ENCODE results near the gene NTRK2.

Gene NTRK2

DNA sequence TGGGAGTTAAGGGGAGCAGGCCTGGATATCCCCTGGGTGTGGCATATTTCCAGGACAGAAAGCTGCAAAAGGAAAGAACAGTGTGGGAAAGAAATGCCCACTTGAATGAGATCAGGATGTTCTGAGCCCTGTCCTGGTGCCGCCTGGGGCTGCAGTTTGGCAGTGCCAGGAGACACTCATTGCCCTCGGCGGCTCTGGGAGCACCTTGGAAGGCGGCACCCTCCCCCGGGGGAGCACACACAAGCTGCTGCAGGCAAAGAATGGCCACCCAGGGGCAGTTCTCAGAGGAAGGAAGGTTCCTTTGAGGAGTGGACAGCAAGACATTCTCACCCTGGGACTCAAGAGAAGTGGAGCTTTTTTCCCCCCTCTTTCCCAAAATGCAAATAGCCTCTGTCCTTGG, 305.3 kb downstream of the NTRK2 start:
- DNase-seq (ENCODE audit: low spot score) = no peak

DNA sequence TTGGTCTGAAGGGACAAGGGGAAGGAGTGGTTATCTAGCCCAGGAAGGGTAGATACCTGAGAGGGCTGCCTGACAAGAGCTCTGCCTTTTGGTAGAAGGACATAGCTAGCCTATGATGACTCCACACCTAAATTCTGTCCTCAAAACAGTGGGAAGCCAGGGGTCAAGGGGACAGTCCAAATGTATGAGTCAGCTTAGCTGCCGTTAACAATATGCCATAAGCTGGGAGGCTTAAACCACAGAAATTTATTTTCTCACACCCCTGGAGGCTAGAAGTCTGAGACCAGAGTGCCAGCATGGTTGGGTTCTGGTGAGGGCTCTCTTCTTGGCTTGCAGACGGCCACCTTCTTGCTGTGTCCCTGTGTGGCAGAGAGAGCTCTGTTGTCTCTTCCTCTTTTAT, 306.4 kb downstream of the NTRK2 start:
- DNase-seq (ENCODE audit: low spot score) = no peak

GRCh38 chr9:84978661-84979060, 309.1 kb downstream of the NTRK2 start:
- DNase-seq (ENCODE audit: low spot score) = no peak

DNA sequence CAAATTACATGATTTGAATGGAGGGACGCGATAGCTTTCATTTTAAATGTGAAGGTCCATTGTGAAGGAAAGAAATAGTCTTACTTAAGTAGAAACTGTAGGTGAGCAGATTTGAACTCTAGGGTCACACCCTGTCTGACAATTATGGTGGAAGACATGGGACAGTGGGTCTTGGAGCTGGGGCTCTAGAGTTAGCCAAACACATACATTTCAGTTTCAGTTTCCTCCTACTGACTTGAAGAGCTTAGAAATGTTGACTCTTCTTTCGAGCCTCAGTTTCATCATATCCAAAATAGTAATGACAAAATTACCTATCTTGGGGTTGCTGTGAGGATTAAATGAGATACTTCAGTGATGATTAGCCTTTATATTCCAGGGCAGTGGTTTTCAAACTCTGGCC, 314.2 kb downstream of the NTRK2 start:
- DNase-seq (ENCODE audit: low spot score) = no peak

GRCh38 chr9:84988621-84989020, 319.1 kb downstream of the NTRK2 start:
- DNase-seq (ENCODE audit: low spot score) = no peak

GRCh38 chr9:84990416-84990815, 320.9 kb downstream of the NTRK2 start:
- no peak for DNase-seq (ENCODE audit: low spot score)

GRCh38 chr9:84990850-84991513, 321.5 kb downstream of the NTRK2 start:
- DNase-seq (ENCODE audit: low spot score) = no peak

DNA sequence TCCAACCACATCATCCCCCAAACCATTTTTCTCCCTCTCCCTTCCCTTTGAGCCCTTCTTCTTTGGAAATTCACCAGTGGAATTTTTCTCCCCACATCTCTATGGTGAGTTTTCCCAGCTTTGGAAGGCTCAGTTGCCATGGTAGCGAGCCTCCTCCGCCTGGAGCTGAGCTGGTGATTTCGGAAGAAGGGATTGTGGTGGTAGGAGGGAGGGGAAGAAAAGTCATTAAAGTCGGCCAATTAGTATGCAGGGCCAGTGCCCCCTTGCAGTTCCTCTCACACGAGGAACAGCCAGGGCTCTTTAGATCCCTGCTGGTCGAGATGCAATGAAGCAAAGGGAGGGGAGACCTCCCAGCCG, 322.0 kb downstream of the NTRK2 start:
- no peak for DNase-seq (ENCODE audit: low spot score)

DNA sequence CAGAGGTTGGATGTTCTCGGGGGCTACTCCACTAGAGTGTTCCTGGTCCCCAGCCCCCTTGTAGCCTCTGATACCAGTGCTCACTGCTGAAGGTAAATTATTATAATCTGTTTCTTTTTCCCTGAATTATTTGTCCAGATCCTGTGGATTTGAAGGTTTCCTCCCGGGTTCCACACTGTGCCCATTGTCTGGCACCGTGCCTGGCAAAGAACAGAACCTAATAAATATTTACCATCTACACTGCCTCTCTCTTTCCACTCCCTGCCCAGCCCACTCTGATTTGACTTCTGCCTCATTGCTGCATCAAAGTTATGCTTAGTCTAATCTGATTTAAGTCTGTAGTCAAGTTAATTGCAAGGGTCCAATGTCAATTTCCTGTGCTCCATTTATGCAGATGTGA, 322.9 kb downstream of the NTRK2 start:
- no peak for DNase-seq (ENCODE audit: low spot score)

- no peak for DNase-seq (ENCODE audit: low spot score)
These were observed 323.6 kb downstream of the NTRK2 start for GRCh38 chr9:84993105-84993504.

DNA sequence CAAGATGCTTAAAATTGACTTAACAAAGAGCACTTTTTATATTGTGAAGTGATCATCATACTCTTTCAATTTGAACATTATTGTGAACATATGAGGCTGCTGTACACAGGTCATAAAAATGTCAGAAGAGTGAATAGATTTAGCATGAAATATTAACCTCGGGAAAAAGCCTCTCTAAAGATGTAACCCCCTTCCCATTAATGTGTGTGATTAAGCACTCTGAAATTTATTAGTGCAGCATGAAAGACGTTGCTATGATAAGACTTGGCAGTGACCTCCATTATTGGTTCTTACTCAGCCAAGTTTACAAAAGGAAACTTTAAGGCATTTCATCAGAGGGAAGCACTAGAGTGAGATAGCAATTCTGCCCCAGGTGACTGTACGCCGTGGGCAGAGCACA, 326.5 kb downstream of the NTRK2 start:
- no peak for DNase-seq (ENCODE audit: low spot score)

GRCh38 chr9:84996716-84997115, 327.2 kb downstream of the NTRK2 start:
- no peak for DNase-seq (ENCODE audit: low spot score)

DNA sequence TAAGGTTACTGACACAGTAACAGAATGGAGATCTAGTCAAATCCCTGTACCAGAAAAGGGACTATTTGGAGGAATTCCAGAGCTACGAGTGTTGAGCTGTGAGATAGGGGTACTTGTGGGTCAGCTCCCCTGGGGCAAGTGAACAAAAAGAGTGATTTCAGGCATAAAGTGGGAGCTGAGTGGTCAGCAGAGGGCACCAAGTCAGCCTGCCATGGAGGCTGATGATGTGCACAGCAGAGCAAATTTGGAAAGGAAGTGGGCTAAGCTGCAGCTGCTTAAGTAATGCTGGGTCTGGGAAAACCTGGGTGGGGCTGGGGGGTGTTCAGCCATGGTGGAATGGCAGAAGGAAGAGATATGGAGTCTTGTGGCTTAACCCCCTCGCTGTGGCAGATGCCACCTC, 327.9 kb downstream of the NTRK2 start:
- no peak for DNase-seq (ENCODE audit: low spot score)

DNA sequence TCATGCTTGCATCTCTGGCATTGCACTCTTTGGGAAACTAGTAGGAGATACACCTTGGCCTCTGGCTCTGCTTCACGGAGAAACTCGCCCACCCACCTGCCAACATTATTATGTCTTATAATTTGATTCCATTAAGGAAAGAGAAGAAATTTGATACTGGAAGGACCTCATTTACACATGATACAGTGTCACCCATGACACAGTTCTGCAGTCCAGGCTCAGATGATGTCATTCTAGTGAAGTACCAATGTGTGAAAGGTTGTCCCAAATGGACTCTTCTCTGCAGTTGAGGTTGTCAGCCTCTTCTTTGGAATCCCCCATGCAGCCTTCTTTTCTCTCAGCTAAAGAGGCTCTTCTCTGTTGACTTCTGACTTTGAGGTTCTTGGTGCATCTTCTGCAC, 329.1 kb downstream of the NTRK2 start:
- DNase-seq (ENCODE audit: low spot score) = no peak

GRCh38 chr9:84999788-85000187, 330.3 kb downstream of the NTRK2 start:
- no peak for DNase-seq (ENCODE audit: low spot score)

DNA sequence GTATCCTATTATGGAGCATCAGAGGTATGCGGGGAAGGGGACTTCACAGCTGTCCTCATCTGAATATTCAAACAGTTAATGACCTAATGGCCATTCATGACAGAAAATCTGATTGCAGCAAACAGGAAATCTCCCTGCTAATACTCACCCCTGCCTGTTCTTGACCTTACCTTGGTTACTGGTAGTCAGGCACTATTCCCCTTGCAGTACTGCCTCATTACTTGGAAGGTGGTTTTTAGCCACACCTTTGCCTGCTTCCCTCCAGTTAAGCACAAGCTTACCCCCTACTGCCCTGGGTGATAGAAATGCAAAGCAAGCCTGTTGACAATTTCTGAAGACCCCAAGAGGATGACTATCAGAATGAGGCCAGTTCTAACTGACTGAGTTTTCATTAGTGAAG, 332.4 kb downstream of the NTRK2 start:
- DNase-seq (ENCODE audit: low spot score) = no peak

DNA sequence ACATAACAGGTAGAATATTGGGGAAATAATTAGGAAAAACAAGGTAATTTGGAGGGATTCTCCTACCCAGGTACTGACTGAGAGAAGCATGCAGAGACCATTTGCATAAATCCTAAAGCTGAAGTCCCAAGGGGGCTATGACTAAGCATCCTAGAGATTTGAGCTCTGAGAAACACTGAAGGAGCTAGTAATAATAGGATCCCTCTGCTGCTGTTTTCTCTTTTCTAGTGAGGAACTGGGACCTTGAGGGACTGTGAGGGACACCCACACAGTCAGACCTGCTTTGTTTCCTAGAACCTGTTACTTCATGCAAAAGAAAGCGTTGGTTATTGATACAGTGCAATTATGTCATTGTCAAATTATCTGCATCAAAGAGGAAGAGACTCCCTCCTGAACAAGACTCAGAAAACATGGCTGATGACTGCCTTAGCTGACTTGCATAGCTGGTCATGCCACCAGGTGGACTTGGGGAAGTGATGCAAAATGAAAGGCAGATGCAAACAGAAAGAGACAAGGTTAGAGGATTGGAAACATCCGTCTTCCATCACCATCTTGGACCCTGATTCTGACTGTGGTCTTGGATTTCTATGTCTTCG, 335.4 kb downstream of the NTRK2 start:
- DNase-seq (ENCODE audit: low spot score) = no peak

GRCh38 chr9:85007748-85008147, 338.2 kb downstream of the NTRK2 start:
- DNase-seq (ENCODE audit: low spot score) = no peak

- DNase-seq (ENCODE audit: low spot score) = no peak
These were observed 338.7 kb downstream of the NTRK2 start for GRCh38 chr9:85008215-85008614.

DNA sequence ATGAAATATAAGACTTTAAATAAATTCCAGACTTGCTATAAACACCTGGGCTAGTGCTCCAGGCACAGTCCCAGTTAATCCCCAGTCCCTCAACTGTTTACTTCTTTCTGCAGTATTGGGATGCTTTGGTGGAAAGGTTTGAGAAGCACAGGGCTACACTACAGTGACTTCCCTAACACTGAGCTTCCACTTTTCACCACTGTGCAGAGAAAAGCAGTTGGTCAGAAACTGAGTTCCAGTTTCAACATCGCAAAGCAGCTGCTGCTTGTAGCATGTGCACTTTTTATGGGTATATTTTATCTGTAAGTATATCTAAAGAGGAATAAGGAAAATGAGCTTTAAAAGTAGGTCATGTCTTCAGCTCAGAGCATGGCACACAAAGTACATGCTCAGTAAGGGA, 339.7 kb downstream of the NTRK2 start:
- DNase-seq (ENCODE audit: low spot score) = no peak

- no peak for DNase-seq (ENCODE audit: low spot score)
These were observed 344.2 kb downstream of the NTRK2 start for GRCh38 chr9:85013703-85014102.

DNA sequence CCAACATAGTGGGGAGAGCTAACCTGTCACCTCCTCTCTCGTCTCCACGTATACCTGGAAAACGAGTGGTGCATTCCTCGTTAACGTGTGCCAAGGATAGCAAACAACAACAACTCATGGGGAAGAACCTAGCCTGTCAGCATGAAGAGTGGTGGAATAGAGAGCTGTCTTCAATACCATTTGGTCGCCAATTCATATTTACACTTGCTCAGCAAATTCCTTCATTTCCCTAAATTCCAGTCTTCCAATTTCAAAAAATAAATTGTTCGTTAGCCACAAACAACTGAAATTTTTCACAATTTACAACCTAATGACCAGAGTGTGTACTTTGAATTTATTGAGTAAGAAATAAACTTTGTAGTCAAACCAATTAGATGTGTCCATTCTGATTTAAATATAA, 344.8 kb downstream of the NTRK2 start:
- DNase-seq (ENCODE audit: low spot score) = no peak

GRCh38 chr9:85016384-85017006, 347.0 kb downstream of the NTRK2 start:
- no peak for DNase-seq (ENCODE audit: low spot score)

- DNase-seq (ENCODE audit: low spot score) = no peak
These were observed 351.3 kb downstream of the NTRK2 start for GRCh38 chr9:85020791-85021190.

Data from hepatic stellate cell (primary cell).